Mesothelial cell of epicardium (in vitro differentiated cells): ENCODE results near the gene LAMA2. TPM values are rescaled to one million over a fixed set of nuclear protein-coding genes. Genes with fewer than 3 reads are reported as not detected.

Source experiments
- DNase-seq, 2 experiments: peaks; one replicate each; pipeline ENCODE4 v3.0.0; 2021; ENCODE audit warnings: low spot score in 2 of 2; ENCODE audit not compliant: unreplicated experiment in 2 of 2
- H3K27ac Mint-ChIP-seq: 2 replicates; pipeline ENCODE4 v1.8.0; 2021; ENCODE audit warnings: mixed read lengths
- H3K27me3 Mint-ChIP-seq: 2 replicates; pipeline ENCODE4 v1.8.0; 2021; ENCODE audit warnings: low read depth, mixed read lengths
- H3K36me3 Mint-ChIP-seq: 2 replicates; pipeline ENCODE4 v1.8.0; 2021; ENCODE audit warnings: mixed read lengths
- H3K4me1 Mint-ChIP-seq: 2 replicates; pipeline ENCODE4 v1.8.0; 2021; ENCODE audit warnings: mixed read lengths
- H3K4me3 Mint-ChIP-seq: 2 replicates; pipeline ENCODE4 v1.8.0; 2021; ENCODE audit warnings: mild to moderate bottlenecking, moderate library complexity, mixed read lengths
- H3K9me3 Mint-ChIP-seq: 2 replicates; pipeline ENCODE4 v1.8.0; 2021; ENCODE audit warnings: mixed read lengths
- total RNA-seq: library from RNA; stranded (reverse); gene quantifications from 3 replicates; pipeline ENCODE4 v1.2.1, GENCODE V29; 2021
- TF ChIP-seq, protein P1 (sequence below): fragments of 200-600 bp; sonication (generic); IDR thresholded peaks from one replicate; pipeline ENCODE4 v1.5.0; 2021; ENCODE audit warnings: antibody characterized with exemption; ENCODE audit not compliant: unreplicated experiment

LAMA2 gene
- total RNA-seq, 1 donor from 2014 or later: 63.2 TPM

DNA sequence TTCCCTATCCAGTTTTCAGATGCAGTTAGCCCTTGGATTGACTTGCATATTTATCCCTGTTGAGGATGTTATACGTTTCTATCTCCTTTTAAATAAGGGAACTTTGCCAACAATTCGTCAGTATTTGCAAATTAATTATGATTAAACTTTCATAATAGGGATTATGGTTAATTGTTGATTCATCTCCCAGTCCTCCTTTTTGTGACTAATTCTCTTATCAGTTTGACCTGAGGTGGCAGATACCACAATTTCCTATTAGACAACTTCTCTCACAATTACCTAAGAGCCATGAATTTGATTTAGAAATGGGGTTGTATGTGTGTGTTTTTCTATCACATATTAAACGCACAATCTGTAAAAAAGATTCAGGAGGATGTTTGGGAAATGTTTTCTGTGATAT lies 172.9 kb downstream of the LAMA2 start:
- Mint-ChIP-seq H3K27ac (no peak overlapping the region), H3K36me3 (peaks cover 14% of the 10 kb centered on the region), H3K4me1 (no peaks in the 10 kb centered on the region), H3K9me3 (peaks cover 4% of the 10 kb centered on the region), H3K27me3 (no peaks in the 10 kb centered on the region), H3K4me3 (no peak overlapping the region)
- TF ChIP-seq, protein P1, sequence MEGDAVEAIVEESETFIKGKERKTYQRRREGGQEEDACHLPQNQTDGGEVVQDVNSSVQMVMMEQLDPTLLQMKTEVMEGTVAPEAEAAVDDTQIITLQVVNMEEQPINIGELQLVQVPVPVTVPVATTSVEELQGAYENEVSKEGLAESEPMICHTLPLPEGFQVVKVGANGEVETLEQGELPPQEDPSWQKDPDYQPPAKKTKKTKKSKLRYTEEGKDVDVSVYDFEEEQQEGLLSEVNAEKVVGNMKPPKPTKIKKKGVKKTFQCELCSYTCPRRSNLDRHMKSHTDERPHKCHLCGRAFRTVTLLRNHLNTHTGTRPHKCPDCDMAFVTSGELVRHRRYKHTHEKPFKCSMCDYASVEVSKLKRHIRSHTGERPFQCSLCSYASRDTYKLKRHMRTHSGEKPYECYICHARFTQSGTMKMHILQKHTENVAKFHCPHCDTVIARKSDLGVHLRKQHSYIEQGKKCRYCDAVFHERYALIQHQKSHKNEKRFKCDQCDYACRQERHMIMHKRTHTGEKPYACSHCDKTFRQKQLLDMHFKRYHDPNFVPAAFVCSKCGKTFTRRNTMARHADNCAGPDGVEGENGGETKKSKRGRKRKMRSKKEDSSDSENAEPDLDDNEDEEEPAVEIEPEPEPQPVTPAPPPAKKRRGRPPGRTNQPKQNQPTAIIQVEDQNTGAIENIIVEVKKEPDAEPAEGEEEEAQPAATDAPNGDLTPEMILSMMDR: no peak
- no peak for DNase-seq

DNA sequence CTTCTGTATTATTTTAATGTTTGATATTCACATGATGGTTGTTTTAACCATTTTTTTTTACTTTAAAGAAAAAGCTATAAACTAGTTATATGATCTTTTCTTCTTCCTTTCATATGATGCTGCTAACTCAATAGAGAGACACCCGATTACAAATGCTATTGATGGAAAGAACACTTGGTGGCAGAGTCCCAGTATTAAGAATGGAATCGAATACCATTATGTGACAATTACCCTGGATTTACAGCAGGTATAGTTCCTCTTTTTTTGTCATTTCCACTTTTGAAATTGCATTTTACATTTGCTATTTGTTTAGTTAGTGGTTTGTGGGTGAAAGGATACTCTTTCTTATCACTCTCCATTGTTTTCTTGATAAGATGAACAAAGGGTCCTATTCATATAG lies 176.7 kb downstream of the LAMA2 start:
- TF ChIP-seq, protein P1: no peak
- Mint-ChIP-seq H3K9me3 (no peaks in the 10 kb centered on the region), H3K27ac (no peak overlapping the region), H3K27me3 (no peaks in the 10 kb centered on the region), H3K4me3 (no peak overlapping the region), H3K4me1 (no peaks in the 10 kb centered on the region), H3K36me3 (peaks cover 8% of the 10 kb centered on the region)
- DNase-seq: no peak

DNA sequence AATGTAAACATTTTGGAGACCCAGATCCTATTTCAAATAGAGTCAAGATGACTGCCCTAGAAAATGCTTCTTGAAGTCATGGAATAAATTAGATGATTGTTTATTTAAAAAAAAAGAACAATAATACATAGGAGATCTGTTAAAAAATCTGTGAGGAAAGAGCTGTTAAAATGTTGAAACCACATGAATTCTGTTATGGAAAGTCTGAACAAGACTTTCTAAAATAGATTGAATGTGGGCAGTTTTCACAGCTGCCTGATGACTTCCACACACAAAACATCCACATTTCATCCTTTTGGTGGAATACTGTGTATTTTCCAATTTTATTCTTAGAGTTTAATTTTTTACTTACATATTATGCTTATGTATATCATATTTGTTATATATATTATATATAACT lies 186.1 kb downstream of the LAMA2 start:
- Mint-ChIP-seq H3K4me1 (no peaks in the 10 kb centered on the region), H3K9me3 (peaks cover 26% of the 10 kb centered on the region), H3K27ac (no peak overlapping the region), H3K36me3 (peaks cover 29% of the 10 kb centered on the region), H3K4me3 (no peak overlapping the region), H3K27me3 (no peaks in the 10 kb centered on the region)
- no peak for DNase-seq
- TF ChIP-seq, protein P1: no peak

DNA sequence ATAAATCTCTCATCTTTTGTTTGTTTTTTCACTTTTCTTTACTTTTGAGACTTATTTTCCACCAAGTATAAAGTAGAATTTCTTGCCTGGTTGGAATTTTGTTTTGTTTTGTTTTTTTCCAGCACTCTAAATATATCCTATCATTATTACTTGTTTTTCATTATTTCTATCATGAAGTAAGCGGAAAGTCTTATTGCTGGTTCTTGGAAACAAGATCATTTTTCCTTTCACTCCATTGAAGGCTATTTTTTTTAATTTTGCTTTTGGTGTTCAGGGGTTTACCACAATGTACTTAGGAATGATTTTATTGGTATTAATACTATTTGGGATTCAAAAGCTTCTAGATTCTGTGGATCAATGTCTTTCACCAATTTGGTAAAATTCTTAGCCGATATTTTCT lies 190.1 kb downstream of the LAMA2 start:
- H3K9me3 Mint-ChIP-seq: peaks cover 10% of the 10 kb centered on the region
- peaks cover 2% of the 10 kb centered on the region for H3K36me3 Mint-ChIP-seq
- TF ChIP-seq, protein P1: no peak
- no peaks in the 10 kb centered on the region for H3K27me3 Mint-ChIP-seq
- no peaks in the 10 kb centered on the region for H3K4me1 Mint-ChIP-seq
- no peak overlapping the region for H3K27ac Mint-ChIP-seq
- H3K4me3 Mint-ChIP-seq: no peak overlapping the region
- no peak for DNase-seq

DNA sequence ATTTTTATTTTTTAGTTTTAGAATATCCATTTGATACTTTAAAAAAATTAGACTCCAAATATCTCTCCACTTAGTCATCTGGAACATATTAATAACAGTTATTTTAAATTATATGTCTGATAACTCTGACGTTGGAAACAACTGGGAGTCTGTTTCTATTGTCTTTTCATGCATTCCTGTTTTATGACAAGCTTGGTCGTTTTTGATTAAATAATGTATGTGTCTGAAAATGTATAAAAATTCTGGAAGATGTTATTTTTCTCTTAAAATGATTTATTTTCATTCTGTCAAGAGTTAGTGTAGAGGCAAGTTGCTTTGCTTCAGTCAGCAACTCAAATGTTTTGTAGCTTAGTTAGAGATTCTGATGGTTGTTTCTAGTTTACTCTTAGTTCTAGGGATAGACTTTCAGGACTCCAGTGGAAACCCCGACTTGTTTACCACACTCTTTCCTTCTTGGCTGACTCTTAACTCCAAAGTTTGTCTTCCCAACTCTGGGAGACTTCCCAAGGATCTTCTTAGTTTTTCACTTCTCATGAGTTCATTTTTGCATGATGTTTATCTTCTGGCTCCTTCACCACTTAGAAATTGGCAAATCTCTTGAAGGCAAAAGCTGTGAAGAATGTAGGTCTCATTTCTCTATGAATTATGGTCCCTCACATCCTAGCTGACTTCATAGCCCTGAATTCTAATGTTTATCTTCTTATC lies 190.9 kb downstream of the LAMA2 start:
- H3K36me3 Mint-ChIP-seq: peaks cover 4% of the 10 kb centered on the region
- TF ChIP-seq, protein P1: no peak
- no peak for DNase-seq
- no peak overlapping the region for H3K4me3 Mint-ChIP-seq
- peaks cover 14% of the 10 kb centered on the region for H3K9me3 Mint-ChIP-seq
- no peak overlapping the region for H3K27ac Mint-ChIP-seq
- no peaks in the 10 kb centered on the region for H3K27me3 Mint-ChIP-seq
- no peaks in the 10 kb centered on the region for H3K4me1 Mint-ChIP-seq
